ENCODE data around the gene DACT2. TPM values are rescaled to one million over a fixed set of nuclear protein-coding genes. Genes with fewer than 3 reads are reported as not detected.
"Not testable (repeated sequence)": the region's sequence is repeated elsewhere in the genome, so short reads cannot be mapped to it uniquely, and the experiment has no call there.

The DACT2 gene
- total RNA-seq, 2 donors from 2014 or later: not detected

DNA sequence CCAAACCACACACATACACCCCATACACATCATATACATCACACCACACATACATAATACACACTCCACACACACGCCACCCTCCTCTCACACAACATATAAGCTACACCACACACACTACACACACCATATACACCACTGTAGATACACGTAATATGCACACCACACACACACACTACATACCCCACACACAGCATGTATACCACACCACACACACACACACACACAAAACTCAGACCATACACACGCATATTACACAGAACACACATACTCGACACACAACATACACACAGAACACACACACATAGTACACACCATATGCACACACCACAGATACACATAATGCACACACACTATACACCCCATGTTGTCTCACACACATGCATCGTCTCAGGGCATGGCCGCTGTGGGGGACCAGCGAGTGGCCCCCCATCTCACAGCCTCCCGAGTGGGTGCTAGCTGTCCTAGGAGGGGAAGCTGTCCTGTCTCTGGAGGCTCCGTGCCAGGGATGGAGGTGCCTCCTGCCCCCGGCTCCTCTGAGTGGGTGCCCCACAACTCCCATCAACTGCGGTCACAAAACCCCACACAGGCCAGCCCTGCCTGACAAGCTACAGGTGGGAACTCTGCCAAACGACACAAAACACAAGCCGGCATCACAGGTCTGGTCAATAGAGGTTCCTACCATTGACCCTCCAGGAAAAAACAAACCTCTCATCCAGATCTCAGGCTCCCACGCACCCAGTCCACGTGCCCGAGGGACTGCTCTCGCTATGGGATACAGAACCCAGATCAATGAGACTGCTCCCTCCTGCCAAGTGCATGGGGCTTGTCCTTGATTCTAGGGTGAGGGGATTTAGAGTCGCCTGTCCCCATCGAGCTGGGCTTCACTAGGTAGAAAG, 49.1 kb downstream of the DACT2 start:
- no peaks in the 10 kb centered on the region for H3K36me3 Mint-ChIP-seq
- ATAC-seq (no peak), DNase-seq (ENCODE audit: low spot score in 2 of 2) (no peak)
- H3K27ac Mint-ChIP-seq: no peak overlapping the region
- H3K9me3 Mint-ChIP-seq: no peaks in the 10 kb centered on the region

DNA sequence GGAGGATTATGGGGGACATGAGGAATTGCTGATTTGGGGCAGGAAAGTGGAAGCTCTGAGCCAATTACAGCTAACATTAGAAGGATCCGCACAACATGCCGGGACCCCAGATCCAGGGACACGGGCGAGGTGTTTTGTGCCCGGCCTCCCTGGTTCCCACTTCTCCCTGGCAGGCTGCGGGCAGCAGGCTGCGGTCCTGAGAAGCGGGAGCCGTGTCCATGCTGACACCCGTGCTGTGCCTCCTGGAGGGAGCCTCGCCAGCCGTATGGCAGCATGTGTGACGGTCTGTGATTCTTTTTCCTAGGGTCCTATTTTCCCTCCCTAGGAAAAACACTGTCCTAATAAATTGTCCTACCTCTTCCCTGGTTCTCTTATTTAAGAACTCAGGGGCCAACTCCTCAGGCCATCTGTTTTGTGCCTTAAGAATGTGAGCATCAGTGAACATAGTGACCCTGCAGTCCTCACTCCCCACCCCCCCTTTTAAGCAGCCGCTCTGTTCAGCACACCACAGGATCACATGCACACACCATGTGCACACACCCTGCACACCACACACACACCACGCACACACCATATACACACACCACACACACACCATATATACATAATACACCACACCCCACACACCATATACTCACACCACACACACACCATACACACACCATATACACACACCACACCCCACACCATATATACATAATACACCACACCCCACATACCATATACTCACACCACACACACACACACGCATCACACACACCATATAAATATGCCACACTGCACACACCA, 49.9 kb downstream of the DACT2 start:
- DNase-seq (ENCODE audit: low spot score in 2 of 2) (no peak), ATAC-seq (no peak)
- Mint-ChIP-seq H3K27ac (no peak overlapping the region), H3K36me3 (no peaks in the 10 kb centered on the region), H3K9me3 (no peaks in the 10 kb centered on the region)

DNA sequence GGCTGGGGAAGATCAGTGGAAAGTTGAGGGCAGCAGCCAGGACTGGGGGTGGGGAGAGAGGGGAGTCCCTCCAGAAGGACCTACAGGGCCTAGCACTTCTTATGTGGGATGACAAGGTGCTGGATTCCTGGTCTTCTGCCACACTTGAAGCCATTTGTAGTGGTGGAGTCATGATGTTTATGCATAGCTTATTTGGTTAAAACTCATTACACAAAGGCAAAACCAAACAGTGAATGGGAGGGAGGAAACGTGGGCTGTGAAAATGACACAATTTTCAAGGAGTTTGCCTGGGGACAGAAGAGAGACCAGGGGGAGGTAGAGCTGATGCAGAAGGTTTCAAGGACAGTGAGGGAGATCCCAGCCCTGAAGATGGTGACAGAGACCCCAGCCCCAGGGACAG, 50.8 kb downstream of the DACT2 start:
- H3K27ac Mint-ChIP-seq: no peak overlapping the region
- no peaks in the 10 kb centered on the region for H3K9me3 Mint-ChIP-seq
- ATAC-seq: no peak
- H3K36me3 Mint-ChIP-seq: no peaks in the 10 kb centered on the region
- DNase-seq (ENCODE audit: low spot score in 2 of 2): no peak

DNA sequence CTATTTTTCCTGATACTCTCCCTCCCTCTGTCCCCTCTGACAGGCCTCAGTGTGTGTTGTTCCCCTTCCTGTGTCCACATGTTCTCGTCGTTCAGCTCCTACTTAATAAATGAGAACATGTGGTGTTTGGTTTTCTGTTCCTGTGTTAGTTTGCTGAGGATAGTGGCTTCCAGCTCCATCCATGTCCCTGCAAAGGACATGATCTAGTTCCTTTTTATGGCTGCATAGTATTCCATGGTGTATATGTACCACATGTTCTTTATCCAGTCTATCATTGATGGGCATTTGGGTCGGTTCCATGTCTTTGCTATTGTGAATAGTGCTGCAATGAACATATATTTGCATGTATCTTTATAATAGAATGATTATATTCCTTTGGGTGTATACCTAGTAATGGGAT, 51.8 kb downstream of the DACT2 start:
- not testable (repeated sequence) for H3K27ac Mint-ChIP-seq; H3K36me3 Mint-ChIP-seq; DNase-seq (ENCODE audit: low spot score in 2 of 2); ATAC-seq; H3K9me3 Mint-ChIP-seq

DNA sequence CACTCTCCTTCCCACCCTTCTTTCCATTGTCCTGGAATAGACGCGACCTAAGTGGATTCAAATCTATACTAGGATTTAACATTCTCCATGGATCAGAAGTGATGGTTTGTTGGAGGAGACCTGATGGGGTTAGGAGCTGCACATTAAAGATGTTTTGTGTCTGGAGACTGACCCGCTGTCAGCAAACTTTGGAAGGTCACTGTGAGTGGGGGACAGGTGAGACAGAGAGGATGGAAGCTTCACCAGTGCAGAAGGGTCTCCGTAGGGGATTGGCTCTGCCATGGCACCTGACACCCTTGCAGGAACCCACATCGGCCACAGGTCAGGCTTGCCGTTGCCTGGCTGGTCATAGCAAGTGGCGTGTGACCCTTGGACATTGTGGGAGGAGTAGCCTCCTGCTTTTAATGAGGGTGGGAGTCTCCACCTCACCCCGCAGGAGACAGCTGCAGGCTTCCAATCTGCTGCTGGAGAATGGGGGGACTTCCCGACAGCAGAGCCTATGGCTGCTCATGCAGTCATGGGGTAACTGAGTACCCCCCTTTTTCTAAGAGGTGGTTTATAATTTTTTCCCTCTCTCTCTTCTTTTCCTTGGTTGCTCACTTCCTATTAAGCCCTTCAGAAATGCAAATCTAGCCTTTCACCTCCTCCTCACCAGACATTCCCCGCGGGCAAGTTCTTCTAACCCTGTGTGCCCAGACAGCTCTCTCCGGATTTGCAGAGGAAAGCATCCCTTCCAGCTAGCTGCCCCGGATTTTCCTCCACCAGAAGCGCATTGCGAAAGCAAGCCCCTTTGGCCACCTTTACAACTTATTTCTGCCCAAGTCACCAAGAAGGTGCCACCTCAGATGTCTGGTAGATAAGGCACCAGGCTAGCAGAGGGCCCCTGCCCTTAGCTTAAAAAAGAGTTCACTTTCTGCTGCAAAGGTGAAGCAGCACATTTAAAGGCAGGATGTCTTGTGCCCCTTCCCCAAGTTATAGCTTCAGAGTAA, 53.5 kb downstream of the DACT2 start:
- Mint-ChIP-seq H3K36me3 (no peaks in the 10 kb centered on the region), H3K9me3 (no peaks in the 10 kb centered on the region), H3K27ac (no peak overlapping the region)
- ATAC-seq: no peak
- DNase-seq (ENCODE audit: low spot score in 2 of 2): no peak

DNA sequence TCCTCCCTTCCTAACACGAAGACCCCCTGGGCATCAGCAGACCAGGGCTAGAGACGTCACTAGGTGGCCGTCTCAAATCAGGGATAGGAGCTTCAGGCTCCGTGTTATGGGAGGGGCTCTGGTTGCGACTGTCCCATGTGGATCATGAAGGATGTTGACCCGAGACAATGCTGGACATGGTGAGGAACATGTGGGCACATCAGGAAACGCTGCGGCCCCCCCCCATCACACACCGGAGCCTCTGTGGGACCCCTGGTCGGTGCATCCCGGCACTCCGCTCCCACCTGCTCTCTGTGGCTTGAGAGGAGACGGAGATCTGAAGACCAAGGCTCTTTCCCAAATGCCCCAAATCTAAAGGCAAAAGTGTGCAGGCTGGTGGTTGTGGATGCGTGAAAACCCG, 54.2 kb downstream of the DACT2 start:
- ATAC-seq (no peak), DNase-seq (ENCODE audit: low spot score in 2 of 2) (no peak)
- no peaks in the 10 kb centered on the region for H3K36me3 Mint-ChIP-seq
- no peaks in the 10 kb centered on the region for H3K9me3 Mint-ChIP-seq
- H3K27ac Mint-ChIP-seq: no peak overlapping the region

DNA sequence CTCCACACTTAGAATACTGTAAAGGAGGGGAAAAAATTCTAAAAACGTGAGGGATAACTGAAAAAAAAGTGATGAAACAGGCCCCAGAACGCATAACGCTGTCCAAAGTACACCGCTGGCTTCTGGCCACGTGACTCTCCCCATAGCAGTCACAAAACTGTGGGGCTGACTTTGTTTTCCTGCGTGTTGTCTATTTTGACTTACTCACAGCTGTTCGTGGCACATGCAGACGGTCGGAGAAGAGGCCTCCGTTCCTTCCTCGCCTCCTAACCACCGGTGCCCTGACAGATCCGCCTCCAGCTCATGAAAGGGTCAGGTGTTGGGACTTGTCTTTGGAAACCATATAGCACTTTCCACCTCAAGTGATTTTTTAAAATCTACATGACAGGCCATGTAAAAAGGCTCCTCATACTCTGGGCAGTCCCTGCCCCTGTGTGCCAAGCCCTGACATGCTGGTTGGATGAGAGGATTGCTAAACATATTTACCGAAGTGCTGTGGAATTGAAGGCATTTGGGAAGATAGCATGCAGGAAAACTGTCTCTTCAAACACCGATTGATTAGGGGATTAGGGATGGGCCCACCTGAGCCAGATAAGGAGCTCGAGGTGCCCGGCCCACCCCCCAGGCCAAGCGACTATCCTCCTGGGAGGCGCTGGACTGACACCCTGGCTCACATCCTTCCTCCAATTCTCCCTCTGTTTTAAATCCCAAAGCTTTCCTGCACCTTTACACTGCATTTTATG, 54.8 kb downstream of the DACT2 start:
- H3K27ac Mint-ChIP-seq: no peak overlapping the region
- DNase-seq (ENCODE audit: low spot score in 2 of 2): no peak
- no peak for ATAC-seq
- H3K36me3 Mint-ChIP-seq: no peaks in the 10 kb centered on the region
- H3K9me3 Mint-ChIP-seq: no peaks in the 10 kb centered on the region

DNA sequence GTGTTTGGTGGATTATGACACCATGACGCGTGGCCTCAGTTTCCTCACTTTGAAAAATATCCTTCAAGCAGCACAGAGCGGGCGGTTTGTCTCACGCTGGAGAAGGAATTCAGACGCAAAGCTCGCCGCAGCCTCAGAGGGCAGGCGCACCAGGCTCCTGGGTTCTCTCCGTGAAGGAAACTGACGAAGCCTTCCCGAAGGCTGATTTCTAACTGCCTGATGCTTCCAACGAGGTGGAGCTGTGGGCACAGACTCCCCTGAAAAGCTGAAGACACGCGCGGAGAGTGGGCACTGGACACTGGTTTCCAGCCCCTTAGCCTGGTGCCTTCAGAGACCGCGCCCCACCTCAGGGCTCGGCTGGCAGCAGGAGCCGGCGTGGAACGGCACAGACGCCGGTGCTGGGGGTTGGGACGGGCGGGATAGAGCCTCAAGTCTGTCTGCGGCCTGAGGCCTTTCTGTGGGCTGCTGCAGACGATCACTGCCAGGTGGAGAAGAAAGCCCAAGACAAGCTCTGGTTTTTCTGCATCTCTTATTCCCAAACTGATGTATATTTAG, 56.1 kb downstream of the DACT2 start:
- H3K27ac Mint-ChIP-seq: no peak overlapping the region
- ATAC-seq (no peak), DNase-seq (ENCODE audit: low spot score in 2 of 2) (no peak)
- H3K36me3 Mint-ChIP-seq: no peaks in the 10 kb centered on the region
- H3K9me3 Mint-ChIP-seq: no peaks in the 10 kb centered on the region

DNA sequence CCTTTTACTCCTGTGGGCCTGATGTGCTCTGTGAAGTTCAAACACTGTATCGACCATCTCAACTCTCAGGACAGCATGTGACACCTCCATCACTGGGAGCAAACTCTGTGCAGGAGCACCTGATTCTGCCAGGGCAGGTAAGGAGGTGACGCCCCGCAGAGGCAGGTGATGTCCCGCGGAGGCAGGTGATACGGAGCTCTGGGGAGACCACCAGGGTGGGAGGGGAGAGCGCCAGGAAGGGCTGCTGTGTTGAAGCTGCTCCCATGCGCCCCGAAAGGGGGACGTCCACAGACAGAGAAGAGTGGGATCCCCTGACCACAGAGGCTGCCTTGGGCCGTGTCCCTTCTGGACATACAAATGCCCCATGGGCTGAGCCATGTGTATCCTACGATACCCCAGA, 58.3 kb downstream of the DACT2 start:
- H3K36me3 Mint-ChIP-seq: no peaks in the 10 kb centered on the region
- H3K9me3 Mint-ChIP-seq: peaks cover 10 to 17% of the 10 kb centered on the region in 2 donors
- no peak overlapping the region for H3K27ac Mint-ChIP-seq
- ATAC-seq (no peak), DNase-seq (ENCODE audit: low spot score in 2 of 2) (no peak)

DNA sequence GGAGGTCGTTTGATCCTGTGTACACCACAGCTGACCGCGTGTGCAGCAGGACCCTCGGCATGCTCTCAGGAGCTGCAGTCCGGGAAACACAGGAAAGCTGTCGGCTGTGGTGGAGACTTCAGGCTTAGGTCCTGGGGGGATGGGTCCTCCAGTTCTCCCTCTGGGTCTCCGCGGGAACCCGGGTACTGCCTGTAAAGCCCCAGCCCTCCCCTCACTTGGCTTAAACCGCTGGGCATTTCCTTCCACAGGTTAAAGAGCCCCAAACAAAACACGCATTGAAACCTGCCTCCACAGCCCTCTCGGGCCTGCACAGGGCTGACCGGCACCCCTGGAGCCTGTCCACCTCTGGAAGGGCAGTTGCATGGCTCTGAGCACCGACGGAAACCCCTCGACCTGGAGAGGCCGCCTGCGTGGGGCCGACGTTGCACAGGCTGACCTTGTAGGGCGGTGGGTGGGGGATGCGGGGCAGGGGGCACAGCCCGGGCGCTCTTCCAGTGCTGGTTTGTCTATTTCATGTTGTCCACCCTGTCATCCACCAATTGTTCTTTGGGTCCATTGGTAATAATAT, 59.1 kb downstream of the DACT2 start:
- Mint-ChIP-seq H3K36me3 (no peaks in the 10 kb centered on the region), H3K27ac (no peak overlapping the region), H3K9me3 (peaks cover 10 to 23% of the 10 kb centered on the region in 2 donors)
- no peak for DNase-seq (ENCODE audit: low spot score in 2 of 2)
- no peak for ATAC-seq

DNA sequence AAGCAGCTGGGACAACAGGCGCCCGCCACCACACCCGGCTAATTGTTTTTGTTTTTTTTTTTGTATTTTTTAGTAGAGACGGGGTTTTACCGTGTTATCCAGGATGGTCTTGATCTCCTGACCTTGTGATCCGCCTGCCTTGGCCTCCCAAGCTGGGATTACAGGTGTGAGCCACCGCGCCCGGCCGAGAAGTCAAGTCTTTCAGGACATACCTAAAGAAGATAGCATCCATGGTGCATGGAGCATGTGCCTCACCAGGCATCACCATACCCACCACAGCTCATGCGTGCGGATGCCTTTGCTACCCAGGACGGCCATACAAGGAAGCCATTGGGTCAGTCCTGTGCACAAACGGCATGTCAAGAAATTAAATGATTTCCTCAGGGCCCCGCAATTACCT, 60.8 kb downstream of the DACT2 start:
- no peak overlapping the region for H3K27ac Mint-ChIP-seq
- H3K9me3 Mint-ChIP-seq: peaks cover 17 to 29% of the 10 kb centered on the region in 2 donors
- DNase-seq (ENCODE audit: low spot score in 2 of 2) (peak in 1 of 2 donors; percentile 26), ATAC-seq (no peak)
- peaks cover 6 to 7% of the 10 kb centered on the region in 2 donors for H3K36me3 Mint-ChIP-seq

DNA sequence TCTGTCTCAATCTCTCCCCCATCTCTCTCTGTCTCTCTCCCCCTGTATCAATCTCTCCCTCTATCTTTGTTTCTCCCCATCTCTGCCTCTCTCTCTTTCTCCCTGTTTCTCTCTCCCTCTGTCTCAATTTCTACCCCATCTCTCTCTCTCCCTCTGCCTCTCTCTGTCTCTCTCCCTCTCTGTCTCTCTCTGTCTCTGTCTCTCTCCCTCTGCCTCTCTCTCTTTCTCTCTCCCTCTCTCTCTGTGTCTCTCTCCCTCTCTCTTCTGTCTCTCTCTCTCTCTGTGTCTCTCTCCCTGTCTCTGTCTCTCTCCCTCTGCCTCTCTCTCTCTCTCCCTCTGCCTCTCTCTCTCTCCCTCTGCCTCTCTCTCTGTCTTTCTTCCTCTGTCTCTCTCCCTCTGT, 62.6 kb downstream of the DACT2 start:
- Mint-ChIP-seq H3K9me3 (peaks cover 17 to 29% of the 10 kb centered on the region in 2 donors), H3K27ac (peak overlapping the region in 1 of 2 donors; percentile 51), H3K36me3 (peaks cover 6 to 7% of the 10 kb centered on the region in 2 donors)
- DNase-seq (ENCODE audit: low spot score in 2 of 2) (no peak), ATAC-seq (no peak)

Data from activated naive CD4-positive, alpha-beta T cell treated with anti-CD3 and anti-CD28 coated beads, Interleukin-2, amount 50 U/mL, for 72 hours (primary cell).